Spleen (tissue), 11 donors: ENCODE data around the gene LRRFIP2. TPM values are rescaled to one million over a fixed set of nuclear protein-coding genes. Genes with fewer than 3 reads are reported as not detected.

ENCODE experiments used
- DNase-seq: peaks from one replicate; pipeline ENCODE4 v3.0.0-alpha.2; 2020
- H3K27ac ChIP-seq, 8 donors: fragments of 200-600 bp; sonication (generic) in 7 of 8; 1 replicate in 4 of 8; 2 replicates in 4 of 8; pipeline versions ENCODE4 v1.5.0 to v1.8.0; 2016 to 2021; ENCODE audit warnings: inconsistent platforms in 4 of 8, mild to moderate bottlenecking in 4 of 8, moderate library complexity in 1 of 8
- H3K27me3 ChIP-seq, 7 donors: fragments of 200-600 bp; sonication (generic) in 6 of 7; replicated peaks in 1 of 7; 1 replicate in 4 of 7; 2 replicates in 3 of 7; pipeline versions ENCODE4 v1.5.0 to v1.8.0; 2016 to 2021; ENCODE audit warnings: inconsistent platforms in 3 of 7, mild to moderate bottlenecking in 1 of 7
- H3K36me3 ChIP-seq, 6 donors: fragments of 200-600 bp; sonication (generic) in 5 of 6; 1 replicate in 4 of 6; 2 replicates in 2 of 6; pipeline versions ENCODE4 v1.5.0 to v1.8.0; 2016 to 2021; ENCODE audit warnings: inconsistent platforms in 2 of 6
- H3K4me1 ChIP-seq, 6 donors: fragments of 200-600 bp; sonication (generic) in 5 of 6; 1 replicate in 3 of 6; 2 replicates in 3 of 6; pipeline versions ENCODE4 v1.5.0 to v1.8.0; 2016 to 2021; ENCODE audit warnings: inconsistent platforms in 3 of 6
- H3K4me3 ChIP-seq, 8 donors: fragments of 200-600 bp; sonication (generic) in 7 of 8; 1 replicate in 4 of 8; 2 replicates in 4 of 8; pipeline versions ENCODE4 v1.5.0 to v1.8.0; 2016 to 2021; ENCODE audit warnings: inconsistent platforms in 4 of 8, mild to moderate bottlenecking in 4 of 8, moderate library complexity in 2 of 8
- H3K9me3 ChIP-seq, 8 donors: fragments of 200-600 bp; sonication (generic) in 7 of 8; 1 replicate in 4 of 8; 2 replicates in 4 of 8; pipeline versions ENCODE4 v1.5.0 to v1.8.0; 2016 to 2021; ENCODE audit warnings: inconsistent platforms in 4 of 8
- CTCF ChIP-seq, 11 experiments: fragments of 200-600 bp in 7 of 11; fragments of 450-650 bp in 4 of 11; sonication (generic) in 4 of 11; IDR thresholded peaks in 8 of 11; conservative IDR thresholded peaks in 3 of 11; 1 replicate in 7 of 11; 2 replicates in 4 of 11; pipeline versions ENCODE4 v1.4.0 to v1.8.0; 2016 to 2021; ENCODE audit warnings: antibody characterized with exemption in 11 of 11, inconsistent platforms in 4 of 11, mild to moderate bottlenecking in 1 of 11
- POLR2A ChIP-seq, 3 donors: fragments of 450-650 bp; IDR thresholded peaks; one replicate each; pipeline ENCODE4 v1.5.1; 2017; ENCODE audit warnings: antibody characterized with exemption in 3 of 3, mild to moderate bottlenecking in 1 of 3
- POLR2AphosphoS5 ChIP-seq, 3 donors: sonication (generic); formaldehyde crosslinking; IDR thresholded peaks; one replicate each; pipeline ENCODE4 v1.5.1; 2017; ENCODE audit warnings: antibody characterized with exemption in 3 of 3
- WGBS, 5 donors: extraction: QIAGEN DNeasy Blood & Tissue Kit in 3 of 5; methylation state at CpG; one replicate each; pipeline versions ENCODE4 v1.1.5 to v1.1.7; 2013 to 2018; 5-methylcytosine and 5-hydroxymethylcytosine counted together
- intact Hi-C: fragments of 100-400 bp; cut with DNase I; formaldehyde crosslinking; loops from one replicate; pipeline ENCODE4 v1.15.0; 2023; ENCODE audit warnings: low total_unique reads
- polyA plus RNA-seq, 3 donors: library from polyadenylated mRNA; stranded (reverse); fragments of 200-250 nt; gene quantifications; one replicate each; pipeline ENCODE4 v1.2.1, GENCODE V29; 2013
- total RNA-seq, 7 donors: library from RNA; depleted of rRNA in 3 of 7; stranded (reverse); fragments of >200 nt in 3 of 7; fragmentation: NEBNext Ultra II Directional in 4 of 7; extraction: Animal tissue kit (Norgen Biotek cat#: 25700) in 4 of 7; gene quantifications; one replicate each; pipeline versions ENCODE4 v1.1.0 to v1.2.1, GENCODE V29; 2016 to 2021
- donor health status: healthy with polysubstance abuse.
- donor health status: DM: no; HTN: no; CAD: no; lungs with moderate emphysema.
- donor health status: DM: no; HTN: no; CAD: no.
- donor health status: Bipolar disorder and iron deficiency.
- donor health status: healthy.
- donor health status: DM: no; HTN: no; CAD: no.
- donor health status: DM: yes; HTN: yes; CAD: no.

LRRFIP2 gene
- total and polyA plus RNA-seq, 10 donors, result 18.9 to 111 (median 86.9) TPM

GRCh38 chr3:37028329-37028728 is 146.1 kb downstream of the LRRFIP2 start:
- DNase-seq, result no peak
- H3K4me1 ChIP-seq, result peaks cover 0 to 35% (median 15%) of the 10 kb centered on the region in 6 donors
- no peaks in the 10 kb centered on the region for H3K9me3 ChIP-seq
- H3K36me3 ChIP-seq, result peaks cover 0 to 95% (median 58%) of the 10 kb centered on the region in 6 donors
- TF ChIP-seq POLR2A (IDR thresholded peaks at IDR 0.05) (no peak), CTCF (IDR thresholded peaks at IDR 0.05 in 8 of 11, conservative IDR thresholded peaks at IDR 0.05 in 3 of 11) (no peak), POLR2AphosphoS5 (IDR thresholded peaks at IDR 0.05) (no peak)
- no peak overlapping the region for H3K4me3 ChIP-seq
- H3K27ac ChIP-seq, result peak overlapping the region in 7 of 8 donors; percentile 30 to 67 (median 57)
- 44 to 79% (median 65%) methylated on average over 1 of the region's 1 CpG for WGBS, 5 donors
- intact Hi-C loops, result loop anchor here (10.0 kb wide), 1 partner anchor 186 kb away; no protein-coding TSS in a partner anchor
- H3K27me3 ChIP-seq, result no peaks in the 10 kb centered on the region

DNA sequence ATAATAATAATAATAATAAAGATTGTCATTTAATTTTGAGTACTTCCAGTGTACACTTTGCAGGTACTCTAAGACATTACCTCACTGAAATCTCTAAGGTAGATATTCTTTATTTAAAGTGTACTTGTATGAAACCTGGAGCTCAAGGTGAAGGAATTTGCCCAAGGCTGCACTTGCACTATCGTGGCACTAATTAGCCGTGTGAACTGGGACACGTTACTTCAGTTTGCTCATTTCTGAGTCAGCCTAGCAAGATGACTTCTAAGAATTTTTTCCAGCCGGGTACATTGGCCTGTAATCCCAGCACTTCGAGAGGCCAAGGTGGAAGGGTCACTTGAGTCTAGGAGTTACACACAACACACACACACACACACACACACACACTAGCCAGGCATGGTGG is 147.5 kb downstream of the LRRFIP2 start:
- Histone ChIP-seq H3K36me3 (peaks cover 0 to 95% (median 60%) of the 10 kb centered on the region in 6 donors), H3K27me3 (no peaks in the 10 kb centered on the region), H3K4me3 (no peak overlapping the region), H3K4me1 (peaks cover 0 to 35% (median 15%) of the 10 kb centered on the region in 6 donors), H3K9me3 (no peaks in the 10 kb centered on the region), H3K27ac (no peak overlapping the region)
- no peak for TF ChIP-seq POLR2A (IDR thresholded peaks at IDR 0.05)
- no peak for TF ChIP-seq POLR2AphosphoS5 (IDR thresholded peaks at IDR 0.05)
- no peak for TF ChIP-seq CTCF (IDR thresholded peaks at IDR 0.05 in 8 of 11, conservative IDR thresholded peaks at IDR 0.05 in 3 of 11)
- intact Hi-C loops, result loop anchor here (10.0 kb wide), 1 partner anchor 188 kb away; no protein-coding TSS in a partner anchor
- WGBS, 5 donors, result 85 to 96% (median 95%) methylated on average over 5 of the region's 5 CpGs
- DNase-seq, result no peak

DNA sequence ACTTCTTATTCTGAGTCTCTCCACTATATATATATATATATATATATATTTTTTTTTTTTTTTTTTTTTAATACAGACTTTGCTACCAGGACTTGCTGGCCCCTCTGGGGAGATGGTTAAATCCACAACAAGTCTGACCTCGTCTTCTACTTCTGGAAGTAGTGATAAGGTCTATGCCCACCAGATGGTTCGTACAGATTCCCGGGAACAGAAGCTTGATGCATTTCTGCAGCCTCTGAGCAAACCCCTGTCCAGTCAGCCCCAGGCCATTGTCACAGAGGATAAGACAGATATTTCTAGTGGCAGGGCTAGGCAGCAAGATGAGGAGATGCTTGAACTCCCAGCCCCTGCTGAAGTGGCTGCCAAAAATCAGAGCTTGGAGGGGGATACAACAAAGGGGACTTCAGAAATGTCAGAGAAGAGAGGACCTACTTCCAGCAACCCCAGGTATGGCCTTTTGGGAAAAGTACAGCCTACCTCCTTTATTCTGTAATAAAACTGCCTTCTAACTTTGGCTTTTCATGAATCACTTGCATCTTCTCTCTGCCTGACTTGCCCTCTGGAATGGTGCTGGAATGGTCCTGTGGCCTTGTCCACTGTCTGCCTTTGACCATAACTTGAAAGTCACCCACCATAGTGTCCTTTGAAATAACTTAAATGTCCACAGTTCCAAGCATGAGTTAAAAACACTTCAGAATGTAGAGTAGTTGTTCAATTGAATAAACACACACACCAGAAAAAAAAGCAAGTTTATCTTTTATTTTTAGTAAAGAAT is 148.6 kb downstream of the LRRFIP2 start:
- DNase-seq, result no peak
- intact Hi-C loops, result loop anchor here (10.0 kb wide), 1 partner anchor 189 kb away; no protein-coding TSS in a partner anchor
- Histone ChIP-seq H3K4me3 (no peak overlapping the region), H3K27ac (no peak overlapping the region), H3K9me3 (no peaks in the 10 kb centered on the region), H3K36me3 (peaks cover 7 to 95% (median 60%) of the 10 kb centered on the region in 6 donors), H3K4me1 (peaks cover 0 to 35% (median 15%) of the 10 kb centered on the region in 6 donors), H3K27me3 (no peaks in the 10 kb centered on the region)
- WGBS, 5 donors, result 91 to 99% (median 96%) methylated on average over 3 of the region's 3 CpGs
- no peak for TF ChIP-seq POLR2AphosphoS5 (IDR thresholded peaks at IDR 0.05)
- TF ChIP-seq CTCF (IDR thresholded peaks at IDR 0.05 in 8 of 11, conservative IDR thresholded peaks at IDR 0.05 in 3 of 11), result no peak
- no peak for TF ChIP-seq POLR2A (IDR thresholded peaks at IDR 0.05)

- Histone ChIP-seq H3K27ac (peak overlapping the region in 2 of 8 donors; percentile 12 to 58), H3K4me1 (peaks cover 0 to 29% (median 15%) of the 10 kb centered on the region in 6 donors), H3K36me3 (peaks cover 9 to 95% (median 64%) of the 10 kb centered on the region in 6 donors), H3K27me3 (no peaks in the 10 kb centered on the region), H3K4me3 (no peak overlapping the region), H3K9me3 (no peaks in the 10 kb centered on the region)
- WGBS, 5 donors, result 81 to 91% (median 90%) methylated on average over 3 of the region's 3 CpGs
- intact Hi-C loops, result loop anchor here (10.0 kb wide), 1 partner anchor 190 kb away; no protein-coding TSS in a partner anchor
- TF ChIP-seq POLR2AphosphoS5 (IDR thresholded peaks at IDR 0.05), result no peak
- TF ChIP-seq CTCF (IDR thresholded peaks at IDR 0.05 in 8 of 11, conservative IDR thresholded peaks at IDR 0.05 in 3 of 11), result no peak
- no peak for DNase-seq
Measured at GRCh38 chr3:37024820-37025405, 149.5 kb downstream of the LRRFIP2 start.
